HCT116 (cell line): ENCODE data around the gene TBCD. TPM values are rescaled to one million over a fixed set of nuclear protein-coding genes. Genes with fewer than 3 reads are reported as not detected.

Source experiments
- ATAC-seq: fragments of 200-7000 bp; cut with Tn5 transposase; 2 replicates; pipeline ENCODE4 v1.9.1; 2020; ENCODE audit warnings: mild to moderate bottlenecking, moderate library complexity
- BruUV-seq: library from RNA; stranded (reverse); fragments of 400-500 nt; replicated peaks from 2 replicates; lab custom pipeline; 2021; lab: Mats Ljungman, UMichigan
- CTCF ChIA-PET: fragments of 300-600 bp; sonication (Branson Sonifier 250); formaldehyde crosslinking; loops from one replicate; lab custom pipeline; 2021; ENCODE audit warnings: antibody characterized with exemption; lab: Charles Lee
- POLR2A ChIA-PET: fragments of 300-600, 350-600 bp; sonication (Branson Sonifier 250); formaldehyde crosslinking; loops from one replicate; lab custom pipeline; 2021; ENCODE audit warnings: antibody characterized with exemption; lab: Charles Lee
- RAD21 ChIA-PET, 2 experiments: fragments of 300-600 bp; sonication (Branson Sonifier 250); formaldehyde crosslinking; loops; one replicate each; lab custom pipeline; 2023; ENCODE audit warnings: low total read pairs in 2 of 2; ENCODE audit not compliant: uncharacterized antibody in 2 of 2, unreplicated experiment in 2 of 2, low non-redundant PET in 1 of 2; lab: Charles Lee
- DNase-seq: peaks from one replicate; pipeline ENCODE4 v3.0.0-alpha.2; 2010; ENCODE audit warnings: low read depth, low spot score
- H2AFZ ChIP-seq: fragments of 200-600 bp; shearing (Covaris generic), sonication (generic); 2 replicates; pipeline ENCODE4 v1.6.1; 2017; ENCODE audit warnings: low read depth, mixed run types, mixed read lengths, antibody characterized with exemption, low read length; ENCODE audit not compliant: poor library complexity, severe bottlenecking
- H3K27ac ChIP-seq: 2 replicates; pipeline ENCODE4 v1.5.1; 2012; ENCODE audit warnings: low read depth, low read length
- H3K27me3 ChIP-seq: fragments of 200-600 bp; sonication (generic); 2 replicates; pipeline ENCODE4 v1.6.1; 2016; ENCODE audit warnings: mixed run types, low read length, mixed read lengths; ENCODE audit not compliant: insufficient read depth
- H3K36me3 ChIP-seq, 2 experiments: fragments of 200-500 bp in 1 of 2; fragments of 200-600 bp in 1 of 2; sonication (Bioruptor generic) in 1 of 2; sonication (generic) in 1 of 2; 2 replicates each; pipeline versions ENCODE4 v1.5.1 to v1.6.1; 2014 to 2016; ENCODE audit warnings: low read length in 2 of 2, inconsistent platforms in 1 of 2, mixed read lengths in 1 of 2, mixed run types in 1 of 2; ENCODE audit not compliant: insufficient read depth in 2 of 2, control insufficient read depth in 1 of 2
- H3K4me1 ChIP-seq, 2 experiments: fragments of 200-600 bp in 1 of 2; sonication (generic) in 1 of 2; 2 replicates each; pipeline versions ENCODE4 v1.5.1 to v1.6.1; 2012 to 2017; ENCODE audit warnings: low read length in 2 of 2, inconsistent platforms in 1 of 2, mild to moderate bottlenecking in 1 of 2, mixed read lengths in 1 of 2, mixed run types in 1 of 2, moderate library complexity in 1 of 2; ENCODE audit not compliant: insufficient read depth in 2 of 2, control insufficient read depth in 1 of 2
- H3K4me2 ChIP-seq: fragments of 200-600 bp; sonication (generic); 2 replicates; pipeline ENCODE4 v1.6.1; 2017; ENCODE audit warnings: mixed run types, low read length, mixed read lengths
- H3K4me3 ChIP-seq, 2 experiments: fragments of 200-600 bp in 1 of 2; sonication (generic) in 1 of 2; replicated peaks in 1 of 2; 2 replicates each; pipeline ENCODE4 v1.5.1; 2011 to 2016; ENCODE audit warnings: low read length in 2 of 2, control low read depth in 1 of 2, low read depth in 1 of 2, mild to moderate bottlenecking in 1 of 2, mixed read lengths in 1 of 2, mixed run types in 1 of 2
- H3K79me2 ChIP-seq: fragments of 200-600 bp; sonication (generic); 2 replicates; pipeline ENCODE4 v1.6.1; 2017; ENCODE audit warnings: mild to moderate bottlenecking, mixed run types, low read length, moderate library complexity, mixed read lengths; ENCODE audit not compliant: insufficient read depth
- H3K9ac ChIP-seq: fragments of 200-600 bp; sonication (generic); 2 replicates; pipeline ENCODE4 v1.6.1; 2016; ENCODE audit warnings: low read length, mixed read lengths
- H3K9me2 ChIP-seq: fragments of 200-600 bp; sonication (generic), shearing (Covaris generic); 2 replicates; pipeline ENCODE4 v1.6.1; 2017; ENCODE audit warnings: mixed run types, mild to moderate bottlenecking, moderate library complexity; ENCODE audit not compliant: insufficient read depth
- H3K9me3 ChIP-seq, 2 experiments: fragments of 200-500 bp in 1 of 2; fragments of 200-600 bp in 1 of 2; sonication (Bioruptor generic) in 1 of 2; sonication (generic) in 1 of 2; 2 replicates each; pipeline ENCODE4 v1.6.1; 2014 to 2017; ENCODE audit warnings: low read length in 2 of 2, mixed read lengths in 2 of 2, inconsistent platforms in 1 of 2, low read depth in 1 of 2, mild to moderate bottlenecking in 1 of 2, mixed run types in 1 of 2, moderate library complexity in 1 of 2; ENCODE audit not compliant: control insufficient read depth in 1 of 2, insufficient read depth in 1 of 2
- H4K20me1 ChIP-seq: fragments of 200-600 bp; sonication (generic), shearing (Covaris generic); 2 replicates; pipeline ENCODE4 v1.6.1; 2017; ENCODE audit warnings: mixed run types, mild to moderate bottlenecking, moderate library complexity; ENCODE audit not compliant: insufficient read depth
- EGR1 ChIP-seq: IDR thresholded peaks from 2 replicates; pipeline ENCODE4 v1.6.1; 2012; ENCODE audit warnings: low read depth
- EZH2 ChIP-seq: fragments of 200-600 bp; sonication (generic); IDR thresholded peaks from 2 replicates; pipeline ENCODE4 v1.6.1; 2017; ENCODE audit warnings: antibody characterized with exemption, mixed run types
- JUND ChIP-seq: IDR thresholded peaks from 2 replicates; pipeline ENCODE4 v1.6.1; 2012
- SIN3A ChIP-seq: IDR thresholded peaks from 2 replicates; pipeline ENCODE4 v1.6.1; 2012; ENCODE audit warnings: low read depth
- TCF7L2 ChIP-seq: IDR thresholded peaks from 2 replicates; pipeline ENCODE4 v1.7.0; 2011; ENCODE audit warnings: borderline replicate concordance, inconsistent platforms; ENCODE audit not compliant: insufficient read depth, insufficient read length; ENCODE audit errors: extremely low read depth
- YY1 ChIP-seq: IDR thresholded peaks from 2 replicates; pipeline ENCODE4 v1.6.1; 2011; ENCODE audit warnings: low read length, low read depth, moderate library complexity, mild to moderate bottlenecking; ENCODE audit not compliant: insufficient replicate concordance; ENCODE audit errors: extremely low read depth
- ZNF274 ChIP-seq: fragments of 200-500 bp; sonication (Bioruptor generic); IDR thresholded peaks from 2 replicates; pipeline ENCODE4 v1.6.1; 2014; ENCODE audit warnings: mild to moderate bottlenecking, low read depth, low read length, inconsistent platforms
- intact Hi-C: fragments of 100-400 bp; cut with micrococcal nuclease; formaldehyde crosslinking; loops from 2 replicates; pipeline ENCODE4 v1.10.0; 2022
- total RNA-seq: library from RNA; stranded (reverse); gene quantifications from one replicate; pipeline ENCODE4 v1.2.1, GENCODE V29; 2021; ENCODE audit not compliant: unreplicated experiment
- TF ChIP-seq, protein P1 (sequence below), 3 experiments: fragments of 200-600 bp in 1 of 3; sonication (generic) in 1 of 3; IDR thresholded peaks in 2 of 3; conservative IDR thresholded peaks in 1 of 3; 2 replicates each; pipeline ENCODE4 v1.5.1; 2012 to 2017; ENCODE audit warnings: low read depth in 2 of 3, low read length in 2 of 3, antibody characterized with exemption in 1 of 3, borderline replicate concordance in 1 of 3, control low read depth in 1 of 3, mild to moderate bottlenecking in 1 of 3, mixed read lengths in 1 of 3, mixed run types in 1 of 3, moderate library complexity in 1 of 3; ENCODE audit not compliant: insufficient read depth in 1 of 3
- TF ChIP-seq, protein P2 (sequence below): IDR thresholded peaks from 2 replicates; pipeline ENCODE4 v1.6.1; 2012

The TBCD gene
- total RNA-seq, 1 experiment from 2014 or later: 152 TPM

GRCh38 chr17:82803185-82803584 is 51.3 kb downstream of the TBCD start:
- no peak for DNase-seq
- TF ChIP-seq TCF7L2 (no peak), SIN3A (no peak), EGR1 (no peak), YY1 (no peak), ZNF274 (no peak), EZH2 (no peak), JUND (no peak)
- TF ChIP-seq, protein P1, sequence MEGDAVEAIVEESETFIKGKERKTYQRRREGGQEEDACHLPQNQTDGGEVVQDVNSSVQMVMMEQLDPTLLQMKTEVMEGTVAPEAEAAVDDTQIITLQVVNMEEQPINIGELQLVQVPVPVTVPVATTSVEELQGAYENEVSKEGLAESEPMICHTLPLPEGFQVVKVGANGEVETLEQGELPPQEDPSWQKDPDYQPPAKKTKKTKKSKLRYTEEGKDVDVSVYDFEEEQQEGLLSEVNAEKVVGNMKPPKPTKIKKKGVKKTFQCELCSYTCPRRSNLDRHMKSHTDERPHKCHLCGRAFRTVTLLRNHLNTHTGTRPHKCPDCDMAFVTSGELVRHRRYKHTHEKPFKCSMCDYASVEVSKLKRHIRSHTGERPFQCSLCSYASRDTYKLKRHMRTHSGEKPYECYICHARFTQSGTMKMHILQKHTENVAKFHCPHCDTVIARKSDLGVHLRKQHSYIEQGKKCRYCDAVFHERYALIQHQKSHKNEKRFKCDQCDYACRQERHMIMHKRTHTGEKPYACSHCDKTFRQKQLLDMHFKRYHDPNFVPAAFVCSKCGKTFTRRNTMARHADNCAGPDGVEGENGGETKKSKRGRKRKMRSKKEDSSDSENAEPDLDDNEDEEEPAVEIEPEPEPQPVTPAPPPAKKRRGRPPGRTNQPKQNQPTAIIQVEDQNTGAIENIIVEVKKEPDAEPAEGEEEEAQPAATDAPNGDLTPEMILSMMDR (IDR thresholded peaks at IDR 0.05 in 2 of 3, conservative IDR thresholded peaks at IDR 0.05 in 1 of 3; ENCODE audit: borderline replicate concordance in 1 of 3, insufficient read depth in 1 of 3, low read depth in 2 of 3, low read length in 2 of 3): no peak
- TF ChIP-seq, protein P2, sequence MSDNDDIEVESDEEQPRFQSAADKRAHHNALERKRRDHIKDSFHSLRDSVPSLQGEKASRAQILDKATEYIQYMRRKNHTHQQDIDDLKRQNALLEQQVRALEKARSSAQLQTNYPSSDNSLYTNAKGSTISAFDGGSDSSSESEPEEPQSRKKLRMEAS: no peak
- H3K4me3 ChIP-seq: no peak overlapping the region
- H3K79me2 ChIP-seq: peaks cover 27% of the 10 kb centered on the region
- RAD21 ChIA-PET: no interaction called here
- POLR2A ChIA-PET: no interaction called here
- H3K4me2 ChIP-seq: no peak overlapping the region
- 0 out of 2 replicates have a peak, but pooled peaks cover 4% of the 10 kb centered on the region for H4K20me1 ChIP-seq
- no peak overlapping the region for H3K9ac ChIP-seq
- H3K36me3 ChIP-seq: peaks cover 3 to 23% of the 10 kb centered on the region in 2 experiments; a peak in 2 of 4 replicates
- H3K4me1 ChIP-seq: no peaks in the 10 kb centered on the region
- CTCF ChIA-PET: no interaction called here
- H3K9me3 ChIP-seq: no peaks in the 10 kb centered on the region
- intact Hi-C loops: no loop called here
- H2AFZ ChIP-seq: no peak overlapping the region
- ATAC-seq: no peak
- H3K27me3 ChIP-seq: no peaks in the 10 kb centered on the region
- no TSS peak for BruUV-seq
- no peaks in the 10 kb centered on the region for H3K9me2 ChIP-seq
- H3K27ac ChIP-seq: no peak overlapping the region
